Hepatic stellate cell (primary cell): ENCODE results near the gene KCNQ1.

Experiments
- DNase-seq: peaks from one replicate; pipeline ENCODE4 v3.0.0; 2011; ENCODE audit warnings: low spot score

The KCNQ1 gene

GRCh38 chr11:2747248-2748027 is 302.6 kb downstream of the KCNQ1 start:
- DNase-seq = no peak

- DNase-seq = no peak
These were observed 303.4 kb downstream of the KCNQ1 start for GRCh38 chr11:2748061-2748813.

- no peak for DNase-seq
These were observed 304.2 kb downstream of the KCNQ1 start for GRCh38 chr11:2748814-2749554.

- DNase-seq = no peak
These were observed 305.4 kb downstream of the KCNQ1 start for GRCh38 chr11:2750101-2750681.

- DNase-seq = no peak
These were observed 306.1 kb downstream of the KCNQ1 start for GRCh38 chr11:2750682-2751522.

GRCh38 chr11:2751523-2752203 is 306.9 kb downstream of the KCNQ1 start:
- DNase-seq = no peak

- DNase-seq = no peak
These were observed 307.5 kb downstream of the KCNQ1 start for GRCh38 chr11:2752204-2752770.

- no peak for DNase-seq
These were observed 308.1 kb downstream of the KCNQ1 start for GRCh38 chr11:2752923-2753322.

- no peak for DNase-seq
These were observed 309.2 kb downstream of the KCNQ1 start for GRCh38 chr11:2754008-2754407.

GRCh38 chr11:2755071-2755470 is 310.3 kb downstream of the KCNQ1 start:
- no peak for DNase-seq

GRCh38 chr11:2758751-2759150 is 313.9 kb downstream of the KCNQ1 start:
- DNase-seq = no peak

- DNase-seq = no peak
These were observed 314.7 kb downstream of the KCNQ1 start for GRCh38 chr11:2759228-2760195.

- no peak for DNase-seq
These were observed 315.5 kb downstream of the KCNQ1 start for GRCh38 chr11:2760196-2760871.

- DNase-seq = no peak
These were observed 316.6 kb downstream of the KCNQ1 start for GRCh38 chr11:2761131-2762030.

GRCh38 chr11:2762031-2762380 is 317.2 kb downstream of the KCNQ1 start:
- DNase-seq = no peak

- no peak for DNase-seq
These were observed 317.6 kb downstream of the KCNQ1 start for GRCh38 chr11:2762451-2762850.

GRCh38 chr11:2763984-2764383 is 319.2 kb downstream of the KCNQ1 start:
- DNase-seq = no peak

- DNase-seq = no peak
These were observed 320.7 kb downstream of the KCNQ1 start for GRCh38 chr11:2765491-2765890.
